H1 (cell line): ENCODE results near the gene SEMA4C. TPM values are rescaled to one million over a fixed set of nuclear protein-coding genes. Genes with fewer than 3 reads are reported as not detected.

ENCODE experiments used
- polyA plus RNA-seq, 7 experiments: library from polyadenylated mRNA; depleted of rRNA in 3 of 7; stranded (reverse) in 5 of 7; unstranded in 2 of 7; fragments of >200 nt in 5 of 7; fragments of 200-250 nt in 2 of 7; gene quantifications; 1 replicate in 5 of 7; 2 replicates in 1 of 7; 4 replicates in 1 of 7; pipeline versions ENCODE4 v1.2.1 to v1.2.3, GENCODE V29; 2011 to 2013; ENCODE audit warnings: missing spikeins in 2 of 7, mixed read lengths in 2 of 7
- total RNA-seq: library from RNA; stranded (reverse); fragmentation: NEBNext Ultra II Directional; extraction: Animal tissue kit (Norgen Biotek cat#: 25700); gene quantifications from 2 replicates; pipeline ENCODE4 v1.2.1, GENCODE V29; 2021

Gene SEMA4C
- total and polyA plus RNA-seq, 2 of the 8 experiments (the other 6 are each of a cell fraction or from before 2014, with no cell fraction given) = 47.5 to 67.3 TPM

Other genes starting within 250 kb of the SEMA4C start
- 31.4 and 32.6 TPM in 2 replicates for gene KANSL3, start 231.8 kb downstream of the SEMA4C start, total RNA-seq
- 19.8 and 30.4 TPM in 2 replicates for gene KANSL3, start 231.8 kb downstream of the SEMA4C start, polyA plus RNA-seq (2011; rRNA removed)
- gene FER1L5, start 227.3 kb downstream of the SEMA4C start, total RNA-seq = 0.69 and 0.88 TPM in 2 replicates
- gene FER1L5, start 227.3 kb downstream of the SEMA4C start, polyA plus RNA-seq (2011; rRNA removed) = 0.23 and 0.38 TPM in 2 replicates
- 14.3 and 15.7 TPM in 2 replicates for gene LMAN2L, start 130.0 kb downstream of the SEMA4C start, total RNA-seq
- 11.1 and 17.6 TPM in 2 replicates for gene LMAN2L, start 130.0 kb downstream of the SEMA4C start, polyA plus RNA-seq (2011; rRNA removed)
- 10.7 and 11.0 TPM in 2 replicates for gene CNNM4, start 109.2 kb downstream of the SEMA4C start, total RNA-seq
- gene CNNM4, start 109.2 kb downstream of the SEMA4C start, polyA plus RNA-seq (2011; rRNA removed) = 10.3 and 13.0 TPM in 2 replicates
- 29.2 and 29.9 TPM in 2 replicates for gene CNNM3, start 53.8 kb downstream of the SEMA4C start, total RNA-seq
- 29.1 and 39.0 TPM in 2 replicates for gene CNNM3, start 53.8 kb downstream of the SEMA4C start, polyA plus RNA-seq (2011; rRNA removed)
- 2.9 and 3.5 TPM in 2 replicates for gene ANKRD23, start 26.1 kb downstream of the SEMA4C start, total RNA-seq
- 3.4 and 4.8 TPM in 2 replicates for gene ANKRD23, start 26.1 kb downstream of the SEMA4C start, polyA plus RNA-seq (2011; rRNA removed)
- gene ANKRD39, start 12.1 kb downstream of the SEMA4C start, total RNA-seq = 18.5 and 19.7 TPM in 2 replicates
- 21.3 and 22.9 TPM in 2 replicates for gene ANKRD39, start 12.1 kb downstream of the SEMA4C start, polyA plus RNA-seq (2011; rRNA removed)
- 0.63 and 0.65 TPM in 2 replicates for gene FAM178B, start 116.5 kb upstream of the SEMA4C start, total RNA-seq
- 0.91 and 1.4 TPM in 2 replicates for gene FAM178B, start 116.5 kb upstream of the SEMA4C start, polyA plus RNA-seq (2011; rRNA removed)
- 36.9 and 39.4 TPM in 2 replicates for gene FAHD2B, start 224.8 kb upstream of the SEMA4C start, total RNA-seq
- 23.5 and 27.5 TPM in 2 replicates for gene FAHD2B, start 224.8 kb upstream of the SEMA4C start, polyA plus RNA-seq (2011; rRNA removed)
- 10.7 and 12.3 TPM in 2 replicates for gene ANKRD36, start 243.1 kb upstream of the SEMA4C start, total RNA-seq
- gene ANKRD36, start 243.1 kb upstream of the SEMA4C start, polyA plus RNA-seq (2011; rRNA removed) = 2.7 and 3.5 TPM in 2 replicates